NCI-H82 treated with DMSO at 0.1 percent for 48 hours (cell line): ENCODE results near the gene MAP2K7.

Experiments
- DNase-seq: peaks from one replicate; lab custom pipeline; 2025; ENCODE audit not compliant: unreplicated experiment; lab: John Stamatoyannopoulos, UW

Gene MAP2K7

DNA sequence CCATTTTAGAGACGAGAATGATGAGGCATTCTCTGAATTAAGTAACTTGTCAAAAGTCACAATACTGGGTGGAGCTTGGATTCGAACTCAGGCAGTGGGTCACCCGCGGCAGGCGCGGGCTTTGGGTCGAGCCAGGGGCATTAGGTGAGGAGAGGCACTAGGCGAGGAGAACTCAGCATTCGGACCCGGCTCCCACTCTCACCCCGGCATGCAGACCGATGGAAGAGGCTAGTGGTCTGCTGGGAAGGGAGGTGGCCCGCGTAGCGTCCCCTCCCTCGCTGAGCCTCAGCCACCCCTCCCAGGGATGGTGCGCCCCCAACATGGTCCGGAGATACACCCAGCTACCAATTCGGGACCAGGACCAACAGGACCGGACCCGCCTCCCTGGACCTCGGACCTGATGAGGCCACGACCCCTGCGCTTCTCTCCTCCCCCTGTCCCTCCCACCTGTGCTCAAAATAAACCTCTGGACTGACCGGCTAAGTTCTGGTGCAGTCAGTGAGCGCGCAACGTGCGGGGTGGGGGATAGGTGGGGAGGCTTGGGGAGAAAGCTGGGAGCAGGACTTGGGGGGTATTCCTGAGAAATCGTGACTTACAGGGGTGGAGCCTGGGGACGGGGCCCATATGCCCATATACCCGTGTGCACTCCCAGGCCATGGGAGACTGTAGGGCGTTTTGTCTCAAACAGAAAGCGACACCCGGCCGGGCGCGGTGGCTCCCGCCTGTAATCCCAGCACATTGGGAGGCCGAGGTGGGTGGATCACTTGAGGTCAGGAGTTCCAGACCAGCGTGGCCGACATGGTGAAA, 15.1 kb downstream of the MAP2K7 start:
- no peak for DNase-seq

DNA sequence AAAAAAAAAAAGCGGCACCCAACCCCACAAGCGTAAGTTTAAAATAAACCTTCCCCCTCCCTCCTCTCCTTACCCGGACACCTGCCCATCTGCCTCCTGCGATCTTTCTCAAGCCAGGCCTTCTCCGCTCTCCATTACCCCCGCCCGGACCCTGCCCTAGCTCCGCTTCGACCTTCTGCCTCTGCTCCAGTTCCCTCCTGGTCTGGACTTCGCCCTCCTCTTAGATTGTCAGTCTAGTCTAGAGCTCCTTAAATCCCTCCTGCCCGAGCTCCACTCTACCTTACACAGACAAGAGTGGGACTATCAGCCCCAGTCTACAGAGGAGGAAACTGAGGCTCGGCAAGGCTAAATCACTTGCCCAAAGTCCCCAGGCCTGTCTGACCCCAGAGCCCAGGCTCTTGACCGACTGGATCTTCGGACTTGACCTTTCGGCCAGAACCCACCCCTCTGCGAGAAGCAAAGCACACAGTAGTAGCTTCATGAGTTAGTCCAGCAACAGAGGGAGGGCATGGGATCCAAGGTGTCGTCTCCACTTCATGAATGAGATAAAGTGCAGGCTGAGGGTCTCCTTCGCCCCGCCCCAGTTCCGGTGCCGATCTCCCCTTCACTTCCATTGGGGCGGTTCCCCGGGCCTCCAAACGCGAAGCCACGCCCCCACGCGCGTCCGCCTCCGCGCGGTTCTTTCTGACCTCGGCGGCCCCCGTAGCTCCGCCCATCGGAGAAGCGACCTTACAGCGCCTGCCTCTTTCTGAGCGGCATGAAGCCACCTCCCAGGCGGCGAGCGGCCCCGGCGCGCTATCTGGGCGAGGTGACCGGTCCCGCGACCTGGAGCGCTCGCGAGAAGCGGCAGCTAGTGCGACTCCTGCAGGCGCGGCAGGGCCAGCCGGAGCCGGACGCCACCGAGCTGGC, 16.2 kb downstream of the MAP2K7 start, which contains the start of gene SNAPC2:
Gene SNAPC2, plus strand, starts transcription at position 729 of the 909 bp plus-strand sequence. Its CDS starts 29 bp downstream, at position 758.
- peak; percentile 72 for DNase-seq

DNA sequence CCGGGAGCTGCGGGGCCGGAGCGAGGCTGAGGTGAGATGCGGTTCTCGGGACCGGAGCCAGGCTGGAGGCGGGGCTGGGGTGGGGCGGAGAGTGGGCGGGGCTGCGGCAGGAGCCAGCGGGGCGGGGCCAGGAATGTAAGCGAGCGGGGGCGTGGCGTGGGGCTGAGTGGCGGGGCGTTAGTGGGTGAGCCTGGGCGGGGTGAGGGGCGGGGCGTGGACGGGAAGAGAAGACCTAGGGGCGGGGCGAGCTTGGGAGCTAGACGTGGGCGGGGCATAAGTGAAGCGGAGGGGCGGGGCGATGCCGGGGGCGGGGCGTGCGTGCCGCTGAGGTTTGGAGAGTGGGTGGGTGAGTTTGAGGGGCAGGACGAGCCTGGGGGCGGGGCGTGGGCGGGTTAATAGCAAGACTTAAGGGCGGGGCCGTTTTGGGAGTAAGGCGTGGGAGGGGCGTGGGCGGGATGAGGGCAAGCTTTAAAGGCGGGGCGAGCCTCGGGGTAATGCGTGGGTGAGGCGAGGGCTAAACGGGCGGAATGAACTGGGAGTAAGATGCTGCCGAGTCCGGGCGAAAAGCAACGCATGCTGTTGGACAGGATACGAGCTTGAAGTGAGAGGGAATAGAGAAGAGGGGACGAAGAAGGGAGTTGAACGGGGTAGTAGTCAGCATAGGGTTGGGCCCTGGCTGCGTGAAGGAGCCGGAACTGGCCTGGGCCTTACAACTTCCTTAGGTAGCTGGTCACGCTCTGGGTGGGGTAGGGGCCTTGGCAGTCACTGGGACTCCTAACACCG, 17.0 kb downstream of the MAP2K7 start:
- DNase-seq = peak; percentile 95

DNA sequence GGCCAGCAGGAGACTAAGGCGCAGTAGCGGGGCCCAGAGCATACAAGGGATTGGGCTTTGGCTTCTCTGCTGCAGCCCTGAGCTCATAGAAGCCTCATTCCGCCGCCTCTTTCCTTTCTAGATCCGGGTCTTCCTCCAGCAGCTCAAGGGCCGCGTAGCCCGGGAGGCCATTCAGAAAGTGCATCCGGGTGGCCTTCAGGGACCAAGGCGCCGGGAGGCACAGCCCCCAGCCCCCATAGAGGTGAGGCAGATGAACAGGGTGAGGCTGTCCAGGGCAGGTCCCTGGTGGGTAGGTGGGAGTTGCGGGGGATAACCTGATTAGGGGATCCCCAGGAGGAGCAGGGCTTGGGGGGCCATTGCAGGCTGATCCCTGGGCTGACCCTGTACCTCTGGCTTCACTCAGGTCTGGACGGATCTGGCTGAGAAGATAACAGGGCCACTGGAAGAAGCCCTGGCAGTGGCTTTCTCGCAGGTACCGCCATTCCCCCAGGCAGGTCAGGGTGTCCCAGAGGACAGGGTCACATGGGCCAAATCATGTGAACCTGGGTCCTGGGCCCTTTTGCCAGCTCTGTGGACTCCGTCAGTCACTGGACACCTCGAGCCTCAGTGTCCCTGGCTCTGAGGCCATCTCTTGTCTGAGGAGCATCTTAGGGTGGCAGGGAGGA, 17.8 kb downstream of the MAP2K7 start:
- DNase-seq = no peak

DNA sequence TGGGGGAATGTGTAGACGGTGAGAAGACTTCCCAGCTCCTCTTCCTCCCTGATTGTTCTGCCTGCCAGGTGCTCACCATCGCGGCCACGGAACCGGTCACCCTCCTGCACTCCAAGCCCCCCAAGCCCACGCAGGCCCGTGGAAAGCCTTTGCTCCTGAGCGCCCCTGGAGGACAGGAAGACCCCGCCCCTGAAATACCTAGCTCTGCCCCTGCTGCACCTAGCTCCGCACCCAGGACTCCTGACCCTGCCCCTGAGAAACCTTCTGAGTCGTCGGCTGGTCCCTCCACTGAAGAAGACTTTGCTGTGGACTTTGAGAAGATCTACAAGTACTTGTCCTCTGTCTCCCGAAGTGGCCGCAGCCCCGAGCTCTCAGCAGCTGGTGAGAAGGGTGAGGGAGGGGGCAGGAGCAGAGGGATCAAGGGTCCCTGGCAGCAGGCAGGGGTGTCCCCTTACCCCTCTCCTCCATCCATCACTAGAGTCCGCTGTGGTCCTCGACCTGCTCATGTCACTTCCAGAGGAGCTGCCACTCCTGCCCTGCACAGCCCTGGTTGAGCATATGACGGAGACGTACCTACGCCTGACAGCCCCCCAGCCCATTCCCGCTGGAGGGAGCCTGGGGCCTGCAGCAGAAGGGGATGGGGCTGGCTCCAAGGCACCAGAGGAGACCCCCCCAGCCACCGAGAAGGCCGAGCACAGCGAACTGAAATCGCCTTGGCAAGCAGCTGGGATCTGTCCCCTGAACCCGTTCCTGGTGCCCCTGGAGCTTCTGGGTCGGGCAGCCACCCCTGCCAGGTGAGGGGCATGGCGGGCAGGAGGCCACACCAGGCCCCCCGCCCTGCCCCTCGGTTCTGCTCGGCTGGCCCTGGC, 18.5 kb downstream of the MAP2K7 start:
- DNase-seq = no peak

DNA sequence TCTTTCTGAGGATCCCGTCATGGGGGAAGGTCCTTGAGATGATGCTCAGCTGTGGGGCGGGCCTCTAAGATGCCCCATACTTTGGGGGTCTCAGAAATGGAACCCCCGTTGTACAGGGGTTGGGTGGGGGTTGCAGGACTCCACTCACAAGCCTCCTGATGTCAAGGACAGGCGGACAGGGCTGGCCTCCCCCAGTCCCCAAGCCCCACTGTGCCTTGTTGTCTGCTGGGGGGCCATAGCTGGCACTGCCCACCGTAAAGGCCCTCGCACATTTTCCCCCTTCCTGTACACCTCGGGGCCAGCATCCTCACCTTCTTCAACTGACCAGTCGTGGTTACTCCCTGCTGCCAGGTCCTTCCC, 19.1 kb downstream of the MAP2K7 start:
- no peak for DNase-seq

DNA sequence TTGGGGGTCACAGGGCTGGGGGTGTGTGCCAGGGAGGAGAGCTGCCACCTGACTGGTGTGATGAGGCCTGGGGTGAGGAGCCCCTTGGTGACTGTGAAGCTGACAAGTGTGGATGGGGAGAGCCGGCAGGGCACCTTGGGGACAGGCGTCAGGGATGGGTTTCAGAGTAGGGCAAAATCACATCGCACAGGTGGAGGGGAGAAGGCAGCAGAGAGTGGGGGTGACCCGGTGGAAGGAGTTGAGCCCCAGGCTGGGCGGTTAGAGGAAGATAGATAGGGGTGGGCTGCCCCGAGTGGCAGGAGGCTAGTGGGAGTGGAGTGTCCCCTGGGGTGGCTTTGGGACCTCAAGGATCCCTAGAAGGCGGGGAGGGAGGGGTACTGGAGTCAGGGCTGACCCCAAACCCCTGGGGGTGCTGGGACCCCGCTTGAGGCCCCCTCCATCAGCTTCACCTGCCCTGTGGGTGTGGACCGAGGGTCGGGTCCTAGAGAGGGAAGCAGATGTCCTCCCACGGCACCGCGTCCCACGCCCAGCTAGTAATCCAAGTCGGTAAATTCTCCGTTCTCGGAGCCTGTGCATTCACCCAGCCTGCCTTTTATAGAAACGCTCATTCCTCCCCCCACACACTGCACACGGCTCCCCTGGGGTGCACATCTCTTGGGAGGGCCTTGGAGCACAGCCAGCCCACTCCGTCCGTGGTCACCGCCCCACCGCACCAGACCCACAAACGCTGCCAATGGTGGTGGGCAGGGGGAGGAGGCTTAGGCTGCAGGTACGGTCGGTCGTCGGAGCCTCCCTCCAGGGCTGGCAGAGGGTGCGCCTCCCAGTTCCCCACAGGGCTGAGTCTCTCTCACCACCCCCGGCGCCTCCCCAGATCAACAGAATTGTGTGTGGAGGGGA, 19.9 kb downstream of the MAP2K7 start:
- DNase-seq = no peak

DNA sequence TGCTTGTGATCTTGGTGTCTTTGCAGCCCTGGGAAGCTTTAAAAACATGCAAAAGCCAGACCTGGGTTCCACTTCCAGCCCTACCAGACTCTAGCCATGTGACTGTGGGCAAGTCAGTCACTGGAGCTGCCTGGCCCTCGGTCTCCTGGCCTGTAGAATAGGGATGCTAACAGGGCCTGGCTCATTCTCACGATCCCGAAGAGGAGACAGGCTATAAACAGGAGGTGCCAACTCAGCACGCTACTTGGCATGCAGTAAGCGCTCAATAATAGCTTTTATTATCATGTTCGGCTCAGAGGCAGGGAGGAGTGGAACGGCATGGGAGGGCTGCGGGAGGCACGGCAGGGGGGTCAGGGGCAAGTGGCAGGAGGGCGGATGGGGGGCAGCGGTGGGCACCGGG, 20.6 kb downstream of the MAP2K7 start:
- DNase-seq = no peak

DNA sequence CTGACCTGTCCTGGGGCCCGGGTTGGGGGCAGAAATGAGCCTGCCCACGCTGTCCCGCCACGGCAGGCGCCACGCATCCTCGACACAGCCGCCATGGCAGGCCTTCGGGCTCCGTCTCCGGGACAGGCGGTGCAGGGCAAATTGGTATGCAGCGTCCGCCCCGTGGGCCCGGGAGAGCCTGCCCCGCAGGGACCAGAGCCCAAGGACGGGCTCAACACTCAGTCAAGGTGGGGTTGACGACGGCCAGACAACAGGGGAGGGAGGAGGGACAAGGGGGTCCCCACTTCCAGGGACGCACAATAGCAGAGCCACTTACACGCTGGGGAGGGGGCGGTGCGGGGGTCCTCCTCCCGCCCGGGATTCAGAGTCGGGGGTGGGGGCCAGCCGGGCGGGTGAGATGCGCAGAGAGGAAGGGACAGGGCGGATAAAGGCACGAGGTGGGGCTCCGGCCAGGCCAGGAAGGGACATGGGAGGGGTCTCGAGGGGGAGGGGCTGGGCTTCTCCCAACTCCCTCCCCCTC, 21.0 kb downstream of the MAP2K7 start:
- no peak for DNase-seq

DNA sequence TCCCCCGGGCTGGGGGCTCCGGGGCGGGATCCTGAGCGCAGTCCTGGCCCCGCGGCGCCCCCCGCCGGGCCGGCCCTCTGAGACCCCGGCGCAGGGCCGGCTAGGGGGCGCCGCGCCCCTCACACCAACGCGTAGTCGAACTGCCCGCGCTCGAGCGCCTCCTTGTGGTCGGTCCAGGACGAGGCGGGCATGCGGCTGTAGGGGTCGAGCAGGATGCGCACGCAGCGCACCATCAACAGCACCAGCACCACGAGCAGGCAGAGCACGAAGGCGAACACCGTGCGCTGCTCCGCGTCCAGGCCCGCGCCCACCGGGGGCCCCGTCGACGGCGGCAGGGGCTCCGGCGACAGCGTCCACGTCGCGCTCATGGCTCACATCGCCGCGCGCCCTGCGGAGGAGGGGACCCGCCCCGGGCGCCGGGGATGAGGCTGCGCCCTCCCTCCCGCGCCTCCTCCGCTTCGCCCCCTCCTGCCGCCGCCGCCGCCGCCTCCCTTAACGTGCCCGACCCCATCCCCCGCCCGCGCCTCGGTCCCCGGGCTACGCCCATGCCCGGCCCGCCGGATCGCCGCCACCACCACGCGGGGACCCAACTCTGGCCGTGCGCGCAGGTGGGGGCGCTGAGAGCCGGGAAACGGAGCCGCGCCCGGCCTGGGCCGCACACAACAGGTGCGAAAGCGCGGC, 21.6 kb downstream of the MAP2K7 start:
- peak; percentile 14 for DNase-seq

DNA sequence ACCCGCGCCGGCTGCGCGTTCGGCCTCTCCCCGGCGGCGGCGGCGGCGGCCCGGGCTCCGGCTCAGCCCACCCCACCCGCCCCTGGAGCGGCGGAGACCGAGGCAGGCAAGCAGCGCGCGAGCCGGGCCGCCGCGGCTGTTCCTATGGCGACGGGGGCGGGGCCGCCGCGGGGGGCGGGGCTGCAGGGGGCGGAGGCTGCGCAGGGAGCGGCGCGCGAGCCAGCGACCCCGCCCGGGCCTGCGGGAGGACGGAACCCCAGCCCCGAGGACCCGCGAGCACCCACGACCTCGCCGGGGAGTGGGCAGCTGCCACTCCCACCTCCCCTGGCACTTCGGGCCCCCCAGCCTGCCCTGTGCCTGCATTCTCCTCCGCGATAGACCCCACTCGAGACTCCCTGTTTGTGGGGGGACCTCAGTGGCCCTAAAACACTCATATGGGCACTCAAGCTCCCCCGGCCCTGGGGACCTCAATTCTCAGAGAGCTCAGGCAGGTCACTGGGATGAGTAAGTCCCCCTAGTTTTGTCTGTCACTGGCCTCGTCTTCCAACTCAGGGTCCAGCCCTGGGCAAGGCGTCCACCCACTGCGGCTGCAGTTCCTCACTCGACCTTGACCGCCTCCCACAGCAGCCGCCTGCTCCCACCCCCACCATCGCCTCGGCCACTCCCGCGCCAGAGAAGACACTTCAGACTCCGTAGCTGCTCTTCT, 22.5 kb downstream of the MAP2K7 start, which contains the start of gene CTXN1:
Gene CTXN1, minus strand, starts transcription at position 115 of the 706 bp plus-strand sequence. CDS start 597 bp downstream, outside the sequence.
- no peak for DNase-seq

DNA sequence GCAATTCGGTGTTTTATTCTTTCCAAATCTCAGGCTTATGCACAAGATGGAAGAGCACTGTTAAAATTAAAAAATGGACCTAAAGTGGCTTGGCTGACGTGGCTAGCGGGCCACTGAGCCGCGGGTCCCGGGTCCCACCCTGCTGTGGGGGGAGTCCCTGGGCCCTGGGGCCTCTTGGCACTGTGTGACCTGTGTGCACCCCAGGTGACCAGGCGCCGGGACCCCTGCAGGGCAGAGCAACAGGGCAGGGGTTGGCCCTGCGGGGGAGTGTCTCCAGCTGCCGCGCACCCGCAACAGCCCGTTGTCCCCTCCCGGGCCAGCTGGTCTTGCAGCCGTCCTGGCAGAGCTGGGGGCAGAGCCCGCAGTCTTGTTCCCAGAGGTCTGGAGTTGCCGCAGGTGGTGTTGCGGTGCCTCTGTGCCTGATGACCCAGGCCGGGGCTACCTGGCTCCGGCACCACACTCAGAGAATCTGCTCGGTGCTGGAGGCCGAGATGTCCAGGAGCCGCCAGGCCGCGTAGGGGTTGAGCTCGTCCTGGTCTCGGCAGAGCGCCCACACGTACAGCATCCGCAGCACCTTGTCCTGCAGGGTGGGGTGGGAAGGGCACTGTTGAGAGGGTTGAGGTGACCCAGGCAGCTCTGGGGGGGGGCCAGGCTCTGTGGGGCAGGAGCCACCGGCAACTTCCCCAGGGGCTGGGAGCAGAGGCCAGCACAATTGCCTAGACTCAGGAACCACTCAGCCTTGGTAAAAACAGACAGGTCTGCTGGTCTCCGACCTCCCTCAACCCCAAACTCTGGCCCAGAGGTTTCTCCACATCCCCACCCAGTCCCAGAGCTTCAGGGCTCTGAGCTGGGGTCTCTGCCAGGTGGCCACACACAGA, 23.3 kb downstream of the MAP2K7 start:
- no peak for DNase-seq

DNA sequence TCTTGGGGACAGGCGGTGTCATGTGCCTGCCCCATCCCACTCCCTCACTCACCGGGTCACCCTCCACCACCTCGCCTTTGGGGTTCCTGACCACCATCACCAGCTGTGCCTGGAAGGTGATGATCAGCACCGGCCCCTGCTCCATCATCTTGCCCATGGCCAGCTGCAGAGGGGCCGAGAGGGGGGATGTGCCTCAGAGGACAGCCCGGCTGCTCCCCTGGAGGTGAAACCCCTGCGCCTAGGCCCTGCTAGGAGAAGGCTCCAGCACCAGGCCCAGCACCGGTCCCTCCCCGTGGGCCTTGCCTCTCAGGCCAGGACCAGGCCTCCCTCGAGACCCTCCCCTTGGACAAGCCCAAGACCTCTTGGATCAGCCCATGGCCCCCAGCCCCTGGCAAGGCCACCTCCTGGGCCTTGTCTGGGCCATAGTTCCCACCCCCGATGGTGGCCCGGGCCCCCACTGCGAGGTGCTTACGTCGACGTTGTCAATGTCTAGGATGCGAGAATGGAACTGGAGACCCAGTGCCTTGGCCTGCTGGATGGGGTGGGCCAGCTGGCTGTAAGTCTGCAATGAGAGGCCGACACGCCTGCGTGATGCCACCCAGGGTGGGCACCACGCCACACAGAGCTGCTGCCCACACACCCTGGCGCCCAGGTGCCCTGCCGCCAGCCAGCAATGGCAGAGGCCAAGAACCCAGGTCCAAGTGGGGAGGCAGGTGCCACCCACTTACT, 24.1 kb downstream of the MAP2K7 start:
- no peak for DNase-seq

DNA sequence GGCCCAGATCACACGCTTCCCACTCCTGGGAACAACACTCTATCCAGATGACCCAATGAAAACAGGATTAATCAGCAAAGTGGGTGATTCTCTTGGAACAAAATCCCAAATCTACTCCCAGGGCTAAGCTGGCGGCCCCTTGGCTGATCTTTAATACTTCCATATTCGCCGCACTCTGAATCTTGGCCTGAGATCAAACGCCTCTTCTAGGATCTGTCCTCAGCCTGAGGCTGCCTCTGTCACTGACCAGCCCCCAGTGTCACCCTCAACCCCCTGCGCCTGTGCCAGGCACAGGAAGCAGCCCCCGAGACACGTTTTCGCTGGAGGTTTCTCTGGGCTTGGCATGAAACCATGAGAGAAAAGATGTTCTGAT, 24.6 kb downstream of the MAP2K7 start:
- peak; percentile 10 for DNase-seq
